B cell (primary cell): Measurements from ENCODE around the gene CMIP. TPM values are rescaled to one million over a fixed set of nuclear protein-coding genes. Genes with fewer than 3 reads are reported as not detected.

Experiments
- ATAC-seq: fragments of 200-7000 bp; cut with Tn5 transposase; one replicate; pipeline ENCODE4 v1.10.0; 2021; ENCODE audit warnings: low read depth, mild to moderate bottlenecking, moderate number of reproducible peaks, moderate library complexity
- CTCF ChIA-PET: fragments of 350-600 bp; sonication (Branson Sonifier 250); formaldehyde crosslinking; loops from one replicate; lab custom pipeline; 2021; ENCODE audit warnings: antibody characterized with exemption, inconsistent platforms; lab: Charles Lee
- POLR2A ChIA-PET: fragments of 350-600 bp; sonication (Branson Sonifier 250); formaldehyde crosslinking; loops from one replicate; lab custom pipeline; 2021; ENCODE audit warnings: antibody characterized with exemption; lab: Charles Lee
- DNase-seq: peaks from one replicate; pipeline ENCODE4 v3.0.0; 2013
- H2AFZ ChIP-seq: 2 replicates; pipeline ENCODE4 v1.6.1; 2012; ENCODE audit warnings: mild to moderate bottlenecking, low read depth, low read length; ENCODE audit not compliant: insufficient read depth, poor library complexity, severe bottlenecking
- H3K27ac ChIP-seq, 2 donors: 1 replicate in 1 of 2; 2 replicates in 1 of 2; pipeline ENCODE4 v1.5.1; 2012 to 2013; ENCODE audit warnings: low read length in 2 of 2, mild to moderate bottlenecking in 2 of 2, moderate library complexity in 1 of 2
- H3K27me3 ChIP-seq, 4 experiments: fragments of 200-600 bp in 1 of 4; sonication (generic) in 1 of 4; replicated peaks in 1 of 4; 1 replicate in 2 of 4; 2 replicates in 2 of 4; pipeline versions ENCODE4 v1.6.1 to v1.7.0; 2013 to 2016; ENCODE audit warnings: low read length in 3 of 4, mild to moderate bottlenecking in 2 of 4, mixed read lengths in 1 of 4, moderate library complexity in 1 of 4; ENCODE audit not compliant: insufficient read depth in 4 of 4, control insufficient read depth in 3 of 4; ENCODE audit errors: control extremely low read depth in 1 of 4
- H3K36me3 ChIP-seq, 2 experiments: replicated peaks in 1 of 2; 1 replicate in 1 of 2; 2 replicates in 1 of 2; pipeline versions ENCODE4 v1.6.1 to v1.7.1; 2013; ENCODE audit warnings: low read length in 1 of 2; ENCODE audit not compliant: insufficient read depth in 2 of 2, control insufficient read depth in 1 of 2; ENCODE audit errors: control extremely low read depth in 1 of 2, extremely low read depth in 1 of 2
- H3K4me1 ChIP-seq, 2 donors: fragments of 200-600 bp in 1 of 2; sonication (generic) in 1 of 2; 1 replicate in 1 of 2; 2 replicates in 1 of 2; pipeline versions ENCODE4 v1.5.1 to v1.6.1; 2013 to 2017; ENCODE audit warnings: low read length in 2 of 2; ENCODE audit not compliant: control insufficient read depth in 2 of 2, insufficient read depth in 2 of 2
- H3K4me2 ChIP-seq: replicated peaks from 2 replicates; pipeline ENCODE3; 2012; ENCODE audit warnings: mild to moderate bottlenecking, low read depth, low read length; ENCODE audit not compliant: poor library complexity, severe bottlenecking
- H3K4me3 ChIP-seq, 5 experiments: fragments of 200-600 bp in 1 of 5; sonication (generic) in 1 of 5; 1 replicate in 3 of 5; 2 replicates in 2 of 5; pipeline versions ENCODE4 v1.5.1 to v1.7.0; 2011 to 2016; ENCODE audit warnings: low read length in 4 of 5, mild to moderate bottlenecking in 4 of 5, low read depth in 2 of 5, control low read depth in 1 of 5, moderate library complexity in 1 of 5; ENCODE audit not compliant: insufficient read depth in 1 of 5; ENCODE audit errors: control extremely low read depth in 1 of 5, extremely low read depth in 1 of 5
- H3K79me2 ChIP-seq: fragments of 200-600 bp; sonication (generic); one replicate; pipeline ENCODE4 v1.6.0; 2016; ENCODE audit warnings: low read length; ENCODE audit not compliant: control insufficient read depth, insufficient read depth
- H3K9ac ChIP-seq: fragments of 200-600 bp; sonication (generic); 2 replicates; pipeline ENCODE4 v1.6.1; 2017; ENCODE audit warnings: mild to moderate bottlenecking, low read length, moderate library complexity
- H3K9me3 ChIP-seq, 3 donors: one replicate each; pipeline versions ENCODE4 v1.6.1 to v1.7.1; 2013; ENCODE audit warnings: low read length in 2 of 3; ENCODE audit not compliant: control insufficient read depth in 2 of 3, insufficient read depth in 1 of 3; ENCODE audit errors: control extremely low read depth in 1 of 3
- H4K20me1 ChIP-seq: 2 replicates; pipeline ENCODE4 v1.6.0; 2012; ENCODE audit warnings: mild to moderate bottlenecking, low read length; ENCODE audit not compliant: insufficient read depth, control insufficient read depth, poor library complexity, severe bottlenecking
- H3K27ac Mint-ChIP-seq: one replicate; pipeline ENCODE4 v1.8.0; 2021; ENCODE audit warnings: mixed read lengths
- H3K27me3 Mint-ChIP-seq: one replicate; pipeline ENCODE4 v1.8.0; 2021; ENCODE audit warnings: mixed read lengths
- H3K4me1 Mint-ChIP-seq: one replicate; pipeline ENCODE4 v1.8.0; 2021; ENCODE audit warnings: mixed read lengths
- H3K4me3 Mint-ChIP-seq: one replicate; pipeline ENCODE4 v1.8.0; 2021; ENCODE audit warnings: mixed read lengths
- H3K9me3 Mint-ChIP-seq: one replicate; pipeline ENCODE4 v1.8.0; 2022; ENCODE audit warnings: mixed read lengths; ENCODE audit not compliant: insufficient read depth
- EZH2 ChIP-seq: IDR thresholded peaks from 2 replicates; pipeline ENCODE4 v1.6.1; 2012; ENCODE audit warnings: borderline replicate concordance, low read depth, mild to moderate bottlenecking, moderate library complexity, low read length; ENCODE audit not compliant: insufficient read depth, poor library complexity, severe bottlenecking
- WGBS: methylation state at CpG from one replicate; pipeline ENCODE4 v1.1.5; 2013; ENCODE audit warnings: missing lambda C conversion rate; ENCODE audit not compliant: insufficient coverage; 5-methylcytosine and 5-hydroxymethylcytosine counted together
- intact Hi-C: fragments of 100-400 bp; cut with micrococcal nuclease; formaldehyde crosslinking; loops from one replicate; pipeline ENCODE4 v1.10.0; 2022
- polyA plus RNA-seq: library from polyadenylated mRNA; depleted of rRNA; stranded (reverse); fragments of >200 nt; gene quantifications from 2 replicates; pipeline ENCODE4 v1.2.3, GENCODE V29; 2012
- total RNA-seq, 2 donors: library from RNA; stranded (reverse); fragments of 120-200 nt in 1 of 2; gene quantifications; 1 replicate in 1 of 2; 2 replicates in 1 of 2; pipeline versions ENCODE4 v1.2.3 to v1.2.4, GENCODE V29; 2013 to 2022
- TF ChIP-seq, protein P1 (sequence below): fragments of 200-600 bp; IDR thresholded peaks from one replicate; pipeline ENCODE4 v1.8.0; 2022; ENCODE audit warnings: antibody characterized with exemption, mild to moderate bottlenecking

The CMIP gene
- total and polyA plus RNA-seq, 2 donors (not counting 1 experiment from before 2014, with no cell fraction given): 27.1 to 155 TPM

DNA sequence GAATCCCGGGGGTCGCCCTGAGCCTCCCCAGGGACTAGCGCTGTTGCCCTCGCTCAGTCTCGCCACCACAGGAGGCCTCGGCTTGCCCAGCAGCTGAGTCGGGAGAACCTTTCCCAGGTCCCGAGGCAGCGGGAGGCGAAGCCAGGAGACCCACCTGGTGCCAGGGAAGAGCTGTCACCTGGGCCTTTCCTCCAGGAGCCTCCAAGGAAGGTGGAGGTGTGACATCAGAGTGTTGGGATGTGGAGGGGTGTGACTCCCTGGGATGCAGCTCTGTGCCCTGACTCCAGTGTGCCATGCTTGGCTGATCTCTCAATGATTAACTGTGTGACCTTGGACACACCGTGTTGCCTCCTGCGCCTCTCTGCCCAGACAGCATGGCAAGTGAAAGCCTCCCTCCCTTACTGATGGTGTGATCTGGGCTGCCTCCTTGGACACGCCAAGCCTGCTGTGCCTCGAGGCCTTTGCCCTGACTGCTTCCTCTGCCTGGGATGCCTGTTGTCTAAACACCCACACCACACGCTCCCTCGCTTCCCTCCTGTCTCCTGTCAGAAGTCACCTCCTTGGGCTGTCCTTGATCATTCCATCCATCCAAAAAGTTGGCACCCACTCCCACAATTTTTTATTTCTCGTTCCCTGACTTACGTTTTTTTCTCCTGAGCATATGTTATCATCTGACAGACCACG lies 88.0 kb downstream of the CMIP start:
- TF ChIP-seq EZH2: no peak
- TF ChIP-seq, protein P1, sequence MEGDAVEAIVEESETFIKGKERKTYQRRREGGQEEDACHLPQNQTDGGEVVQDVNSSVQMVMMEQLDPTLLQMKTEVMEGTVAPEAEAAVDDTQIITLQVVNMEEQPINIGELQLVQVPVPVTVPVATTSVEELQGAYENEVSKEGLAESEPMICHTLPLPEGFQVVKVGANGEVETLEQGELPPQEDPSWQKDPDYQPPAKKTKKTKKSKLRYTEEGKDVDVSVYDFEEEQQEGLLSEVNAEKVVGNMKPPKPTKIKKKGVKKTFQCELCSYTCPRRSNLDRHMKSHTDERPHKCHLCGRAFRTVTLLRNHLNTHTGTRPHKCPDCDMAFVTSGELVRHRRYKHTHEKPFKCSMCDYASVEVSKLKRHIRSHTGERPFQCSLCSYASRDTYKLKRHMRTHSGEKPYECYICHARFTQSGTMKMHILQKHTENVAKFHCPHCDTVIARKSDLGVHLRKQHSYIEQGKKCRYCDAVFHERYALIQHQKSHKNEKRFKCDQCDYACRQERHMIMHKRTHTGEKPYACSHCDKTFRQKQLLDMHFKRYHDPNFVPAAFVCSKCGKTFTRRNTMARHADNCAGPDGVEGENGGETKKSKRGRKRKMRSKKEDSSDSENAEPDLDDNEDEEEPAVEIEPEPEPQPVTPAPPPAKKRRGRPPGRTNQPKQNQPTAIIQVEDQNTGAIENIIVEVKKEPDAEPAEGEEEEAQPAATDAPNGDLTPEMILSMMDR: no peak
- intact Hi-C loops: loop anchor here (10.0 kb wide), 1 partner anchor 62 kb away; no protein-coding TSS in a partner anchor
- POLR2A ChIA-PET: no interaction called here

GRCh38 chr16:81533175-81533507 lies 88.5 kb downstream of the CMIP start:
- Histone ChIP-seq H4K20me1 (peaks cover 91% of the 10 kb centered on the region), H3K27me3 (no peaks in the 10 kb centered on the region), H3K79me2 (peaks cover 100% of the 10 kb centered on the region), H2AFZ (no peak overlapping the region), H3K9me3 (no peaks in the 10 kb centered on the region), H3K4me2 (no peak overlapping the region), H3K4me3 (no peak overlapping the region), H3K27ac (no peak overlapping the region), H3K36me3 (peaks cover 0 to 18% of the 10 kb centered on the region in 2 experiments), H3K4me1 (peaks cover 0 to 2% of the 10 kb centered on the region in 2 donors), H3K9ac (no peak overlapping the region)
- ATAC-seq (no peak), DNase-seq (no peak)
- peaks cover 19% of the 10 kb centered on the region for H3K4me1 Mint-ChIP-seq
- intact Hi-C loops: loop anchor here (10.0 kb wide), 1 partner anchor 62 kb away; no protein-coding TSS in a partner anchor
- no peak overlapping the region for H3K4me3 Mint-ChIP-seq
- TF ChIP-seq EZH2: no peak
- TF ChIP-seq, protein P1: no peak
- POLR2A ChIA-PET: no interaction called here
- H3K27ac Mint-ChIP-seq: no peak overlapping the region
- CTCF ChIA-PET: no interaction called here
- WGBS: 100% methylated on average over 1 of the region's 3 CpGs
- no peaks in the 10 kb centered on the region for H3K27me3 Mint-ChIP-seq
- no peaks in the 10 kb centered on the region for H3K9me3 Mint-ChIP-seq

More for the DNA sequence above, 88.0 kb downstream of the CMIP start:
- H3K27me3 Mint-ChIP-seq: no peaks in the 10 kb centered on the region
- CTCF ChIA-PET: no interaction called here
- peaks cover 91% of the 10 kb centered on the region for H4K20me1 ChIP-seq
- DNase-seq (no peak), ATAC-seq (no peak)
- H3K4me1 ChIP-seq: peaks cover 0 to 3% of the 10 kb centered on the region in 2 donors
- WGBS: 92% methylated on average over 17 of the region's 19 CpGs
- H3K27ac Mint-ChIP-seq: no peak overlapping the region
- no peaks in the 10 kb centered on the region for H3K9me3 Mint-ChIP-seq
- H3K4me3 Mint-ChIP-seq: no peak overlapping the region
- H3K4me3 ChIP-seq: no peak overlapping the region
- H3K79me2 ChIP-seq: peaks cover 100% of the 10 kb centered on the region
- peaks cover 19% of the 10 kb centered on the region for H3K4me1 Mint-ChIP-seq
- H3K36me3 ChIP-seq: peaks cover 0 to 18% of the 10 kb centered on the region in 2 experiments
- H3K27ac ChIP-seq: no peak overlapping the region
- no peak overlapping the region for H2AFZ ChIP-seq
- H3K9me3 ChIP-seq: no peaks in the 10 kb centered on the region
- no peak overlapping the region for H3K9ac ChIP-seq
- no peak overlapping the region for H3K4me2 ChIP-seq
- H3K27me3 ChIP-seq: no peaks in the 10 kb centered on the region
